Measurements from ENCODE around the gene SLC10A7.

The SLC10A7 gene

GRCh38 chr4:146439999-146440398 lies 81.7 kb downstream of the SLC10A7 start:
- no peak for DNase-seq (ENCODE audit: low read depth in 2 of 2)

GRCh38 chr4:146439437-146439836 lies 82.3 kb downstream of the SLC10A7 start:
- no peak for DNase-seq (ENCODE audit: low read depth in 2 of 2)

- no peak for DNase-seq (ENCODE audit: low read depth in 2 of 2)
Observed at GRCh38 chr4:146437778-146438177, 84.0 kb downstream of the SLC10A7 start.

- no peak for DNase-seq (ENCODE audit: low read depth in 2 of 2)
Observed at GRCh38 chr4:146436423-146437162, 85.1 kb downstream of the SLC10A7 start.

- no peak for DNase-seq (ENCODE audit: low read depth in 2 of 2)
Observed at GRCh38 chr4:146435962-146436361, 85.8 kb downstream of the SLC10A7 start.

GRCh38 chr4:146432065-146432464 lies 89.7 kb downstream of the SLC10A7 start:
- DNase-seq (ENCODE audit: low read depth in 2 of 2), result no peak

- DNase-seq (ENCODE audit: low read depth in 2 of 2), result no peak
Observed at GRCh38 chr4:146428298-146428697, 93.4 kb downstream of the SLC10A7 start.

GRCh38 chr4:146417822-146418221 lies 103.9 kb downstream of the SLC10A7 start:
- no peak for DNase-seq (ENCODE audit: low read depth in 2 of 2)

GRCh38 chr4:146415829-146416228 lies 105.9 kb downstream of the SLC10A7 start:
- no peak for DNase-seq (ENCODE audit: low read depth in 2 of 2)

- no peak for DNase-seq (ENCODE audit: low read depth in 2 of 2)
Observed at GRCh38 chr4:146407669-146408084, 114.1 kb downstream of the SLC10A7 start.

- no peak for DNase-seq (ENCODE audit: low read depth in 2 of 2)
Observed at GRCh38 chr4:146407257-146407656, 114.5 kb downstream of the SLC10A7 start.

GRCh38 chr4:146401274-146401673 lies 120.5 kb downstream of the SLC10A7 start:
- no peak for DNase-seq (ENCODE audit: low read depth in 2 of 2)

- no peak for DNase-seq (ENCODE audit: low read depth in 2 of 2)
Observed at GRCh38 chr4:146398896-146399445, 122.8 kb downstream of the SLC10A7 start.

- DNase-seq (ENCODE audit: low read depth in 2 of 2), result no peak
Observed at GRCh38 chr4:146398404-146398803, 123.3 kb downstream of the SLC10A7 start.

- DNase-seq (ENCODE audit: low read depth in 2 of 2), result no peak
Observed at GRCh38 chr4:146389561-146389960, 132.2 kb downstream of the SLC10A7 start.

- no peak for DNase-seq (ENCODE audit: low read depth in 2 of 2)
Observed at GRCh38 chr4:146382194-146382593, 139.5 kb downstream of the SLC10A7 start.

- no peak for DNase-seq (ENCODE audit: low read depth in 2 of 2)
Observed at GRCh38 chr4:146381263-146381872, 140.4 kb downstream of the SLC10A7 start.

GRCh38 chr4:146379744-146380143 lies 142.0 kb downstream of the SLC10A7 start:
- no peak for DNase-seq (ENCODE audit: low read depth in 2 of 2)

GRCh38 chr4:146371812-146372211 lies 149.9 kb downstream of the SLC10A7 start:
- no peak for DNase-seq (ENCODE audit: low read depth in 2 of 2)

GRCh38 chr4:146370841-146371240 lies 150.9 kb downstream of the SLC10A7 start:
- DNase-seq (ENCODE audit: low read depth in 2 of 2), result no peak

GRCh38 chr4:146369446-146369845 lies 152.3 kb downstream of the SLC10A7 start:
- no peak for DNase-seq (ENCODE audit: low read depth in 2 of 2)

- DNase-seq (ENCODE audit: low read depth in 2 of 2), result no peak
Observed at GRCh38 chr4:146368209-146368608, 153.5 kb downstream of the SLC10A7 start.

GRCh38 chr4:146367347-146367746 lies 154.4 kb downstream of the SLC10A7 start:
- no peak for DNase-seq (ENCODE audit: low read depth in 2 of 2)

Data from stimulated activated CD4-positive, alpha-beta T cell treated with anti-CD3 and anti-CD28 coated beads, Interleukin-1b, Interleukin-23, amount 100 ng/mL, for 4 hours (primary cell).